Suprapubic skin (tissue), 4 donors: Measurements from ENCODE around the gene DBH. TPM values are rescaled to one million over a fixed set of nuclear protein-coding genes. Genes with fewer than 3 reads are reported as not detected.

Source experiments
- DNase-seq, 2 donors: peaks; one replicate each; pipeline ENCODE4 v3.0.0-alpha.2; 2019; ENCODE audit warnings: low spot score in 2 of 2
- H3K27ac ChIP-seq: fragments of 200-600 bp; sonication (generic); one replicate; pipeline ENCODE4 v1.5.1; 2019
- H3K27me3 ChIP-seq: fragments of 200-600 bp; sonication (generic); one replicate; pipeline ENCODE4 v1.5.1; 2019
- H3K36me3 ChIP-seq: fragments of 200-600 bp; sonication (generic); one replicate; pipeline ENCODE4 v1.5.1; 2019
- H3K4me1 ChIP-seq: fragments of 200-600 bp; sonication (generic); one replicate; pipeline ENCODE4 v1.5.1; 2019
- H3K4me3 ChIP-seq: fragments of 200-600 bp; sonication (generic); one replicate; pipeline ENCODE4 v1.5.1; 2019; ENCODE audit warnings: mild to moderate bottlenecking
- H3K9me3 ChIP-seq: fragments of 200-600 bp; sonication (generic); one replicate; pipeline ENCODE4 v1.5.1; 2019
- EP300 ChIP-seq: sonication (generic); formaldehyde crosslinking; IDR thresholded peaks from one replicate; pipeline ENCODE4 v1.6.1; 2017; ENCODE audit warnings: antibody characterized with exemption
- POLR2A ChIP-seq, 2 donors: fragments of 450-650 bp; IDR thresholded peaks; one replicate each; pipeline ENCODE4 v1.6.1; 2017; ENCODE audit warnings: antibody characterized with exemption in 2 of 2, mild to moderate bottlenecking in 2 of 2, moderate library complexity in 2 of 2
- POLR2AphosphoS5 ChIP-seq, 3 donors: sonication (generic); formaldehyde crosslinking; IDR thresholded peaks; one replicate each; pipeline ENCODE4 v1.6.1; 2017; ENCODE audit warnings: antibody characterized with exemption in 3 of 3
- WGBS: methylation state at CpG from one replicate; pipeline ENCODE4 v1.1.5; 2018; 5-methylcytosine and 5-hydroxymethylcytosine counted together
- total RNA-seq, 4 donors: library from RNA; depleted of rRNA; stranded (reverse); fragments of >200 nt; gene quantifications; one replicate each; pipeline ENCODE4 v1.1.0, GENCODE V29; 2016
- TF ChIP-seq, protein P1 (sequence below), 2 donors: fragments of 200-600 bp in 1 of 2; fragments of 450-650 bp in 1 of 2; sonication (generic) in 1 of 2; IDR thresholded peaks; one replicate each; pipeline ENCODE4 v1.5.1; 2016 to 2019; ENCODE audit warnings: antibody characterized with exemption in 2 of 2, mild to moderate bottlenecking in 1 of 2, moderate library complexity in 1 of 2

Gene DBH
- total RNA-seq, 4 donors from 2014 or later = not detected

GRCh38 chr9:133641861-133642595, 5.9 kb downstream of the DBH start:
- Histone ChIP-seq H3K36me3 (no peaks in the 10 kb centered on the region), H3K9me3 (no peaks in the 10 kb centered on the region), H3K27ac (no peak overlapping the region), H3K4me1 (no peaks in the 10 kb centered on the region), H3K4me3 (no peak overlapping the region), H3K27me3 (peaks cover 30% of the 10 kb centered on the region)
- WGBS = 89% methylated on average over 16 of the region's 25 CpGs
- no peak for DNase-seq
- TF ChIP-seq POLR2A (IDR thresholded peaks at IDR 0.05) (no peak), POLR2AphosphoS5 (IDR thresholded peaks at IDR 0.05) (no peak), EP300 (no peak)
- TF ChIP-seq, protein P1, sequence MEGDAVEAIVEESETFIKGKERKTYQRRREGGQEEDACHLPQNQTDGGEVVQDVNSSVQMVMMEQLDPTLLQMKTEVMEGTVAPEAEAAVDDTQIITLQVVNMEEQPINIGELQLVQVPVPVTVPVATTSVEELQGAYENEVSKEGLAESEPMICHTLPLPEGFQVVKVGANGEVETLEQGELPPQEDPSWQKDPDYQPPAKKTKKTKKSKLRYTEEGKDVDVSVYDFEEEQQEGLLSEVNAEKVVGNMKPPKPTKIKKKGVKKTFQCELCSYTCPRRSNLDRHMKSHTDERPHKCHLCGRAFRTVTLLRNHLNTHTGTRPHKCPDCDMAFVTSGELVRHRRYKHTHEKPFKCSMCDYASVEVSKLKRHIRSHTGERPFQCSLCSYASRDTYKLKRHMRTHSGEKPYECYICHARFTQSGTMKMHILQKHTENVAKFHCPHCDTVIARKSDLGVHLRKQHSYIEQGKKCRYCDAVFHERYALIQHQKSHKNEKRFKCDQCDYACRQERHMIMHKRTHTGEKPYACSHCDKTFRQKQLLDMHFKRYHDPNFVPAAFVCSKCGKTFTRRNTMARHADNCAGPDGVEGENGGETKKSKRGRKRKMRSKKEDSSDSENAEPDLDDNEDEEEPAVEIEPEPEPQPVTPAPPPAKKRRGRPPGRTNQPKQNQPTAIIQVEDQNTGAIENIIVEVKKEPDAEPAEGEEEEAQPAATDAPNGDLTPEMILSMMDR (IDR thresholded peaks at IDR 0.05) = no peak

DNA sequence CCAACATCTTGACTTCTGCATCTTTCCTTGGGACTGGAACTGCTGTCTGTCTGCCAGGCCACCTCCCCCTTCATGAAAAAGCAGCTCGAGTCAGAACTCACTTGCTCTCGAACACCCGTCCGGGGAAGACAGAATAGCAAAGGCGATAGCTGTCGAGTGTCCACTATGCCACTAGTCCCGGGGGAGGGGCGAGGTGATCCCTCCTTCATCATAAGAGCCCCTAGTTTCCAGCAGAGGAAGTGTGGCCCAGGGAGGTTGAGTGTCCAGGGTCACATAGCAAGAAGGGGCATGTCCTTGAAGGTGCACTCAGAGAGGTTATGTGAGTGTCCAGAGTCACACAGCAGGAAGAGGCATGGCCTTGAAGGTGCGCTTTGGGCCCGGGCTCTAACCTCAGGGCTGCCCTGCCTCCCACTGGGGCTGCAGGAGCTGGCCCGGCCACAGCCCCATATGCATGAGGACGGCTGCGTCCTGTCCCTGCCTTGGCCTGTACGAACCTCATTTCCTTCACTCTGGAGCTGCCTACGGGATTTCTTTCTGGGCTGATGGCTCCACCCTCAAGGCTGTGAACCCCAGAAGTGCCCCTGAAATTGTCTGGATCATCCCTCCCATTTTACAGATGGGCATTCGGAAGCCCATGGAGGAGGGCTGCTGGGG, 6.7 kb downstream of the DBH start:
- Histone ChIP-seq H3K4me1 (no peaks in the 10 kb centered on the region), H3K36me3 (no peaks in the 10 kb centered on the region), H3K9me3 (no peaks in the 10 kb centered on the region), H3K4me3 (no peak overlapping the region), H3K27me3 (peaks cover 31% of the 10 kb centered on the region), H3K27ac (no peak overlapping the region)
- no peak for DNase-seq
- WGBS = 87% methylated on average over 10 of the region's 16 CpGs
- no peak for TF ChIP-seq POLR2A (IDR thresholded peaks at IDR 0.05)
- TF ChIP-seq, protein P1 (IDR thresholded peaks at IDR 0.05) = no peak
- no peak for TF ChIP-seq EP300
- TF ChIP-seq POLR2AphosphoS5 (IDR thresholded peaks at IDR 0.05) = no peak

DNA sequence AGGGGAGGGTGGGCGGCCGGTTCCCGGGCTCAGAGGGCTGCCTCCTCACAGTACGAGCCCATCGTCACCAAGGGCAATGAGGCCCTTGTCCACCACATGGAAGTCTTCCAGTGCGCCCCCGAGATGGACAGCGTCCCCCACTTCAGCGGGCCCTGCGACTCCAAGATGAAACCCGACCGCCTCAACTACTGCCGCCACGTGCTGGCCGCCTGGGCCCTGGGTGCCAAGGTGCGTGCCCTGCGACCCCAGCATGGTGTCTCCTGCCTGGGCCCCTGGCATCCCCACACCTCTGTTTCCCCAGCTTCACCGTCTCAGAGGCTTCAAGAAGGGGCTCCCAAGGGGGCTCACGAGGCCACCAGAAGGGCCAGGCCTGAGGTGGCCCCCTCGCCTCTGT, 7.2 kb downstream of the DBH start:
- no peaks in the 10 kb centered on the region for H3K36me3 ChIP-seq
- H3K27ac ChIP-seq = no peak overlapping the region
- H3K27me3 ChIP-seq = peaks cover 35% of the 10 kb centered on the region
- no peak overlapping the region for H3K4me3 ChIP-seq
- WGBS = 95% methylated on average over 16 of the region's 20 CpGs
- no peaks in the 10 kb centered on the region for H3K9me3 ChIP-seq
- no peak for DNase-seq
- no peaks in the 10 kb centered on the region for H3K4me1 ChIP-seq
- TF ChIP-seq EP300 (no peak), POLR2AphosphoS5 (IDR thresholded peaks at IDR 0.05) (no peak), POLR2A (IDR thresholded peaks at IDR 0.05) (no peak)
- TF ChIP-seq, protein P1 (IDR thresholded peaks at IDR 0.05) = no peak

DNA sequence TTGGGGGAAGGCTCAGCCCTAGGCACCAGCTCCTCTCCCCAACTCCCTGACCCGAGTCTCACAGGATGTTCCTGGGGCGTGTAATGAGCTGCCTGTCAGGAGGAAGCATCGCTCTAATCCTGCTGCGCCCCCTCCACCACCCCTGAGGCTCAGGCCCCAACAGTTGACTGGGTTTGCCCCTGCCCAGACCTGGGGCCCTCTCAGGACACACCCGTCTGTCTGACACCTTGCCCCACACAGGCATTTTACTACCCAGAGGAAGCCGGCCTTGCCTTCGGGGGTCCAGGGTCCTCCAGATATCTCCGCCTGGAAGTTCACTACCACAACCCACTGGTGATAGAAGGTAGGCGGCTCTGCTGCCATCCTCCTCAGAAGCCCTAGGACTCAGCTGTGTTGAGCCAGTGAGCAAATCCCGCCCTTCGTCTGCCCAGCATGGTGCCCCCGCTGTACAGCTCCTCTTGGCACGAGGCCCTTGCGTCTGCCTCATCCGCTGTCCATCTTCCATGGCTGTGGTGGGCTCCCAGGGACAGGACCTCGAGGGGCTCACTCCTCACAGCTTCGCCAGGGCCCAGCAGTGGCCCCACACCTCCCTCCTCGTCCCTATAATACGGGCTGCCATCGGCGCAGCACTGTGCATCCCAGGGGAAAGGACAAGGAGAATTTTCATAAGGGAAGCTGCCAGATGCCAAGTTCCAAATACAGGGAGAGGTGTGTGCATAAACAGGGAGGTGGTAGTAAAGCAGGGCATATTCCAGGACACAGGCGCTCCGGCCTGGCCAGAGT, 8.0 kb downstream of the DBH start:
- H3K36me3 ChIP-seq = no peaks in the 10 kb centered on the region

More for the DNA sequence above, 8.0 kb downstream of the DBH start:
- Histone ChIP-seq H3K27ac (no peak overlapping the region), H3K9me3 (no peaks in the 10 kb centered on the region), H3K27me3 (peaks cover 33% of the 10 kb centered on the region), H3K4me1 (no peaks in the 10 kb centered on the region), H3K4me3 (no peak overlapping the region)
- 77% methylated on average over 16 of the region's 23 CpGs for WGBS
- TF ChIP-seq POLR2AphosphoS5 (IDR thresholded peaks at IDR 0.05) (no peak), EP300 (no peak), POLR2A (IDR thresholded peaks at IDR 0.05) (no peak)
- TF ChIP-seq, protein P1 (IDR thresholded peaks at IDR 0.05) = no peak
- no peak for DNase-seq
